GM10847 (cell line): ENCODE data around the gene UNC13B.

Experiments
- POLR2A ChIP-seq: IDR thresholded peaks from 2 replicates; pipeline ENCODE4 v1.6.1; 2011; ENCODE audit not compliant: insufficient read length; ENCODE audit errors: extremely low read depth

UNC13B gene

DNA sequence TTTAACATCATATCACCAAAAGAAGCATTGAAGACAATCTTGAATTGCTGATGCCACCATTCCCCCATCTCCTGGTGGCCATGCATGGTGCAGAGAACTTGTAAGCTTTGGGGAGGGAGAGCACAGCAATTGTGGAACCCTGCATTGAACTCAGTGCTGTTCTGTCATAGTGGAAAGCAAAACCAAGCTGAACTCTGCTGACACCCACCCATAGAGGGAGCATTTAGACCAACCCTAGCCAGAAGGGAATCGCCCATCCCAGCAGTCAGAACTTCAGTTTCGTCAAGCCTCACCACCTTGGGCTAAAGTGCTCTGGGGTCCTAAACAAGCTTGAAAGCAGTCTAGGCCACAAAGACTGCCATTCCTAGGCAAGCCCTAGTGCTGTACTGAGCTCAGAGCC lies 290.7 kb downstream of the UNC13B start:
- no peak for TF ChIP-seq POLR2A

GRCh38 chr9:35453786-35454185 lies 292.0 kb downstream of the UNC13B start:
- no peak for TF ChIP-seq POLR2A
